GM15510 (cell line): ENCODE data around the gene HOXA13.

Source experiments
- POLR2A ChIP-seq: IDR thresholded peaks from 3 replicates; pipeline ENCODE4 v1.6.1; 2011; ENCODE audit warnings: borderline replicate concordance; ENCODE audit not compliant: insufficient read length; ENCODE audit errors: extremely low read depth

HOXA13 gene

DNA sequence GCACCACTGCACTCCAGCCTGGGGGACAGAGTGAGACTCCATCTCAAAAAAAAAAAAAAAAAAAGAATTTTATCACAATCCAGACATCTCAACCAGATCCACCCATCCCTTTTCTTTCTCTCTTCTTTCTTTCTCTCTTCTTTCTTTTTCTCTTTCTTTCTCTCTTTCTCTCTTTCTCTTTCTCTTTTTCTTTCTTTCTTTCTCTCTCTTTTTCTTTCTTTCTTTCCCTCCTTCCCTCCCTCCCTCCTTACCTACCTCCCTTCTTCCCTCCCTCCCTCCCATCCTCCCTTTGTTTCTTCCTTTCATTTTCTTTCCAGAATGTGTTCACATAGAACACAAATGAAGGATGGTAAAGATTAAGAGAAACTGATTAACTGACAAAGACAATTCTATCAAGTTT, 18.1 kb upstream of the HOXA13 start:
- TF ChIP-seq POLR2A, result no peak

DNA sequence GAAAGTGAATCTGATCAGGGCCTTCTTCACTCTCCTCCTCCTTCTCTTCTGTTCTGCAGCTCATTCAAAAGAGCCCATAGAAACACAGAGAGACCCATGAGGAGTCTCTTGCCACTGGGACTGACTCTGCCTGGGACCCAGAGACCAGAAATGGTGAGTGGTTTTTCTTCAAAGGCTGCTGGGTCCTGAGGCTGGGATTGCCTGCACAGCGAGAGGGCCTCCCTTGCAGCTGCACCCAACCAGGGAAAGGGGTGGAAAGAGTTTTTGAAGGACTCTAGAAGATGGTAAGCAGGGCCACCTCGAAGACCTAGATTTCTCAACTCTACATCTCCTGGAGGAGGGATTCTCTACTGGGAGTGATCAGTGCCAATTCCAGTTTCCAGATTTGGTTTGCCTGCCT, 15.5 kb upstream of the HOXA13 start:
- TF ChIP-seq POLR2A, result no peak

DNA sequence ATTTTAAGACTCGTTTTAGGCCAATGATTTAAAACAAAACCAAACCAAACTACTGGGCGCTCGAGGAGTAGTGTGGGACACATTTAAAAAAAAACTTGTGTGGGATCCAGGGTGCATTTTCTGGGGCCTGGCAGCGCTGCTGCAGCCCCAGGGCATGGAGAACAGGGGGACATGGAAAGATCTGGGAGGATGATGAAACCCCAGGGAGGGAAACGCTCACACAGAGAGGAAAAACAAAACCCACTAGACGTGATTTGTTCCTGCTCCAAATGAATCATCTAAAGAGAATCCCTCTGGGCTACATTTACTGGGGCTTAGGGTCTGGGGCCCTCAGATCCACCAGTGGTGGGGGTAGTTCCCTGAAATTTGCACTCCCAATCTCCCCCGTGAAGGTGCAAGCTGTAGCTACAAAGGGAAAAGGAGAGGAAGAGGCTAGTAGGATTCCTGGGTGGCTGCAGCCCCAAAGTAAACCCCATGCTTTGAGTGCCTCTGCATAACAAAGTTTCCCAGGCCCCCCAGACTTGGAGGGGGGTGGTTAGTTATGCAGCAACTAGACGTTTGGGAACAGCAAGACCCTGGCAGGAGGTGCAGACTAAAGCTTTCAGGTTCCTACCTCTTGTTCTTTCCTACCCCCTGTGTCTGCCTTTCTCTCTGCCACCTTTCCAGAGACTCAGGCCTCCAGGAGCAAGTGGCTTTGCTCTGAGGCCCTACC, 14.5 kb upstream of the HOXA13 start:
- TF ChIP-seq POLR2A, result no peak

DNA sequence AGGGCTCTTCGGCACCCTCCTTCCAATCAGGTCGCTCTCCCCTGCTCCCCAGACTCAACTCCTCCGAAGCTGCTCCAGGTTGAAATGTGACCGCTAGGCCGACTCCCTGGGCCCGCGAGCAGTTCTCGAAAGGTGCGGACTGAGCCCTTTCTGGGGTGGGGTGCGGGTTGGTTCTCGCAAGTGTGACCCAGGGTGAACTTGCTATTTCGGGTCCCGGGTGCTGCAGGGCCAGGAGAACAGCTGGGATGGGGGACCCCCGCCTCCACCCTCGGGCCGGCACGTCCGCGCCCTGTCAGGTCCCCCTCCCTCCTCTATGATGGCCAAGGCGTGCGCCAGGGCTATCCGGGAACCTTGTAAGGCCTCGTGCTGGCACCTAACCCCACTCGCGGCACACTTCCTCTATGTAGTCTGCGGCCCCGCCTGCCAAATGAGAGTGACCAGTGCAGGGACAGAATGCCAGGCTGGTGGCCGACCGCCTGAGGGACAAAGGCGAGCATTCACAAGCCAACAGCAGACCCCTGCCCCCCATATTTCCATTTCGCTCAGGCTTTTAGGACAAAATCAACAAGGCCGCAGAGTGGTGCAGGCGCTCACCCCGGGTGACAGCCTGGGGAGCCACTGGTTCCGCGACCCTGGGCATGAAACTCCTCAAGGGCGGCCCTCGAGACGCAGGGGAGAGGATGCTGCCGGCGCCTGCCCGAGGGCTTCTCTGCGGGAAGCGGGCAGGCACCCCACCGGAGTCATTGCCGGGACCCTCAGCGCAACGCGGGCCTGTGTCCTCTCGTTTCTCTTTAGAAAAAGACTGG, 13.7 kb upstream of the HOXA13 start:
- no peak for TF ChIP-seq POLR2A

- no peak for TF ChIP-seq POLR2A
Measured at GRCh38 chr7:27212497-27213432, 12.9 kb upstream of the HOXA13 start.

DNA sequence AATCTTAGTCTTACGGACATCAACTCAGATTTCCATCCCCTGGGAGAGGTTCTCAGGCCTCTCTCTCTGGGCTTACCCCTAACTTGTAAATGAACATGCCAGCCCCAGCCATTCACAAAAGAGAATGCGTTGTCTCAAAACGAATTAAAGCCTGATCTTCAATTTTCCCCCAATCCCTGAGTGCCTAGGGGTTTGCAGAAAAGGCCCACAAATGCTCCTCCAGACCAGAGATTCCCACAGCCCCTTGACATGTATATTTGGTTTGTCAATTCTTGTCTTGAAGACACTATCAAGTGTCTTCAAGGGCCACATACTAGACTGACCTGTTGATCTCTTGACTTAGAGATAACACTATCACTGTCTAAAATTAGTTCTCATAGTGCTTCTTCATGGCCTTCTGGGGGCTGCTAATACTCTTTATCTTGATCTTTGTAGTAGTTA, 11.9 kb upstream of the HOXA13 start:
- TF ChIP-seq POLR2A, result no peak

GRCh38 chr7:27211084-27211446, 11.2 kb upstream of the HOXA13 start:
- TF ChIP-seq POLR2A, result no peak

GRCh38 chr7:27210441-27211083, 10.7 kb upstream of the HOXA13 start:
- no peak for TF ChIP-seq POLR2A

- TF ChIP-seq POLR2A, result no peak
Measured at GRCh38 chr7:27209933-27210440, 10.1 kb upstream of the HOXA13 start.

DNA sequence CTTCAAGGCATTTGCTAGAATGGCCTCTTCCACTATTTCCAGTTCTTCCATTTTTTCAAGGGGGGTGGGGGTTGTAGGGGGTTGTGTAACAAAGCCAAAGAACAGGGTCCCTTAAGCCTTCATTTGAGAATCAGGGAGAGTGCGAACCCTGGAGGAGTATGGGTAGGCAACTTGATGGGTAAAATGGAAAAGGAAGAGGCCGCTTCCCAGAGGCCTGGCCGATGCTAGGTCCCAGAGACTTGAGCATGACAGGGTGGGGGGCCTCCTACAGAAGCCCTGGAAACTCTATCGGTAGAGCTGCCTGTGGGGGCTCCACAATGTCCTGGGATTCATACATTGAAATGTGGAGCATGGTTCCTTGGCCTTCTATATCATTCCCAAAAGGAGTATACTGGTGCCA, 9.1 kb upstream of the HOXA13 start:
- TF ChIP-seq POLR2A, result no peak

DNA sequence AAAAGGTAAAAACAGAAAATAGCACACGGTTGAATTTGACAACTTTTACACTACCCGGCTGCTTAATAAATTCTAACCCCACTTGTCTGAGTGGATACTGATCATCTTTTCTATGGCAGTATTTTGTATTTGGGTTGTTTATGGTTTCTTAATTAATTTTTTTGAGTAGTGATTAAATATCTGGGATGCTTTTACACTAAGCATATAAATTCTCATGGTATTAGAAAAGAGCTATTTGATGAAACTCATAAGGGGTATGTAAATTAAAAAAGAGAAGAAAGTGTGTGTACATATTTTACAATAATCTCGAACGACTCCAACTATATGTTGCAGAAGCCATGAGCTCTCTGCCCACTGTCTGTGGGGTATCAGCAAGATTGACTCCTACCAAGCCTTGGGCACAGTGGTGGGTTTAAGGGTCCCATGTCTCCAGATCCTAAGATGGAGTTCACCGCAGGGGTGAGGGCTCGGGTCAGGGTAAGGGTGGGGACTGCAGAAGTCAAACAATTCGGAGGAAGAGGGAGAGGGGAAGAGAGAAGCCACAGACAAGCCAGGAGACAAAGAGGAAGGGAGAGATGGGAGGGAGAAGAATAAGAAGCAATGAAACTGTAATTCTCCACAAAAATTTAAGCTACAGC, 7.6 kb upstream of the HOXA13 start:
- no peak for TF ChIP-seq POLR2A

DNA sequence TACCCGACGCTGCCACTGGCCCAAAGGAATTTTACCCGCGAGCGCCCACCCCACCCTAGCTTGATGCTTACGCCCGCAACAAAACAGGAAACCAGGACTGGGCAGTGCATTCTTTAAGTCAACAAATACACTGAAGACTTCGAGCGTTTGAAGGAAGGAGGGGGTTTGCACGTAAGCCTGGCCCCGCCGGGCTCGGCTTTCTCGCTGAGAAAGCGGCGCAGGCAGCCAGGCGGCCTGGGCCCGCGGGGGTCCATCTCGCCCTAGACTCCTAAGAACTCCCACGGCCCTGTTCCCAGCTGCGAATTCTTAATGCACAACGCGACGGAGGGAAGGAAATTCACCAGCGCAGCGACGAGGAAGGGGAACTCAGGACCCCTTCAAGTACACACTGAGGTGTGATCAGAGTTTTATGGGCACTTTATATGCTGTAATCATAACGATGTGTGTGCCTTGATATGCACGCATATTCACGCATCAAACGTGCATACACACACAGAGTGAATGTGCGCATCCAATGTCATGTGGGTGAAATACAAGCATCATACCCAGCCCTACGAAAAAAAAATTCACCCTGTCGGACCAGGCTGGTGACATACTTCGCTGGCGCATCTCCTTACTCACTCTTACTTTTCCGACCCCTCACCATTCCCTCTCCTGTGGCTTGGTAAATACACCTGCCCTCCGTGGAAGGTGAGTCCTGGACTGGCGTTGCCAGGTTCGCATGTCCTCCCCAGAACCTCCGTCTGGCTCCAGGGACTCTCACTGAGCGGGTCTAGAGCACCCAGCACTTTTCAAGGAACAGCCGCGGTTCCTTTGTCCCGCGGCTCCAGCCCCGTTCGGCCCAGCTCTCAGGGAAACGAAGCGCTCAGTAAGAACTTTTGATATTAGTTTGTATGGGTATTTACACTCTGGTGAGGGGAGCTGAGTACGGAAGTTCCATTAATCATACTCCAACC, 5.7 kb upstream of the HOXA13 start:
- TF ChIP-seq POLR2A, result no peak

DNA sequence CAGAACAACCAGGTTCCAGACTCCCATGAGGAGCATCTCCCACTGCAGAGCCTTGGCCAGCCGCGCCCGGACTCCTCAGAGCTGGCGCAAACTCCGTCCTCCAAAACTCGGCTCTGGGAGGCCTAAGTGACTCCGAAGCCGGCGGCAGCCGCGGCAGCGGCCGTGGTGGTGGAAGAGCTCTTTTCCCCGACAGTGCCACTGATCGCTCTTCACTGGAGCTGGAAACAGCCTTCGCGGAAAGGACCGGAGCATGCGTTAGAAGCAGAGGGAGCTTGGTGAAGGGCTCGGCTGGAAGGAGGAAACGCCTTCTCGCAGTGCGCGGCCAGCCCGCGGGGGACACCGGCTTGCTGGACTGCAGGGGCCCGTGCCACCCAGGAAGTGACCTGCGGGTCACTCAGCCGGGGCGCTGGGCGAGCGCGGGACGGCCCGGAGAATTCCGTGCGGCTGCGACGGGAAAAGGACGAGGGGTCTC, 5.0 kb upstream of the HOXA13 start:
- TF ChIP-seq POLR2A, result no peak
